ENCODE data around the gene SEMA4C.

The SEMA4C gene

GRCh38 chr2:96907115-96908041, 37.5 kb upstream of the SEMA4C start:
- Histone ChIP-seq H2AFZ (ENCODE audit: low read length) (peak overlapping the region; percentile 92), H4K8ac (ENCODE audit: low read depth, low read length) (no peak overlapping the region), H3K4ac (ENCODE audit: low read length) (peak overlapping the region; percentile 71), H3K18ac (ENCODE audit: low read length) (peak overlapping the region; percentile 94), H3K9me3 (replicated peaks in 1 of 2; ENCODE audit: control insufficient read depth in 2 of 2, insufficient read depth in 1 of 2, low read depth in 1 of 2, low read length in 2 of 2) (no peaks in the 10 kb centered on the region), H2BK15ac (ENCODE audit: low read length) (peak overlapping the region; percentile 71), H3K4me1 (ENCODE audit: control insufficient read depth in 2 of 2, insufficient read depth in 1 of 2, low read depth in 1 of 2, low read length in 2 of 2) (peaks cover 19 to 21% of the 10 kb centered on the region in 2 donors), H3K4me3 (ENCODE audit: low read length in 2 of 2) (peak overlapping the region; percentile 39 to 47), H3K36me3 (replicated peaks in 1 of 2; ENCODE audit: control insufficient read depth in 2 of 2, insufficient read depth in 2 of 2, low read length in 2 of 2) (no peaks in the 10 kb centered on the region), H3K27ac (replicated peaks; ENCODE audit: low read length) (peak overlapping the region; percentile 87), H2BK12ac (ENCODE audit: low read length) (peak overlapping the region; percentile 98), H3K23ac (ENCODE audit: low read depth, low read length, poor library complexity) (peak overlapping the region; percentile 49), H2BK5ac (ENCODE audit: low read length) (peak overlapping the region; percentile 77), H2AK5ac (ENCODE audit: low read depth, low read length) (peak overlapping the region; percentile 36), H3K9ac (ENCODE audit: low read depth, low read length, poor library complexity) (no peak overlapping the region), H4K91ac (ENCODE audit: low read depth, low read length, poor library complexity) (peak overlapping the region; percentile 77), H3K27me3 (ENCODE audit: control insufficient read depth in 3 of 3, insufficient read depth in 3 of 3, low read depth in 1 of 3, low read length in 3 of 3) (no peaks in the 10 kb centered on the region), H3K14ac (ENCODE audit: low read length) (no peak overlapping the region), H2BK120ac (ENCODE audit: low read depth, low read length) (peak overlapping the region; percentile 73), H3K79me1 (ENCODE audit: low read depth, low read length) (no peaks in the 10 kb centered on the region), H3K4me2 (ENCODE audit: insufficient read depth, low read length, poor library complexity, severe bottlenecking) (peak overlapping the region; percentile 55)
- WGBS, 2 donors (ENCODE audit: extremely low coverage in 2 of 2, insufficient read length in 2 of 2, insufficient replicate concordance in 1 of 2) = no CpG with 5 or more reads among the region's 21 CpGs
- peak; percentile 71 for DNase-seq (ENCODE audit: low spot score)

GRCh38 chr2:96906729-96907114, 36.8 kb upstream of the SEMA4C start:
- DNase-seq (ENCODE audit: low spot score) = peak; percentile 49
- peak overlapping the region; percentile 77 for H2BK5ac ChIP-seq (ENCODE audit: low read length)
- peak overlapping the region; percentile 92 for H2AFZ ChIP-seq (ENCODE audit: low read length)
- H3K4me1 ChIP-seq (ENCODE audit: control insufficient read depth in 2 of 2, insufficient read depth in 1 of 2, low read depth in 1 of 2, low read length in 2 of 2) = peaks cover 15 to 17% of the 10 kb centered on the region in 2 donors
- no CpG with 5 or more reads among the region's 13 CpGs for WGBS, 2 donors (ENCODE audit: extremely low coverage in 2 of 2, insufficient read length in 2 of 2, insufficient replicate concordance in 1 of 2)
- H3K27ac ChIP-seq (replicated peaks; ENCODE audit: low read length) = peak overlapping the region; percentile 87
- H3K23ac ChIP-seq (ENCODE audit: low read depth, low read length, poor library complexity) = no peak overlapping the region
- H2BK15ac ChIP-seq (ENCODE audit: low read length) = peak overlapping the region; percentile 40
- H3K14ac ChIP-seq (ENCODE audit: low read length) = no peak overlapping the region
- H3K9me3 ChIP-seq (replicated peaks in 1 of 2; ENCODE audit: control insufficient read depth in 2 of 2, insufficient read depth in 1 of 2, low read depth in 1 of 2, low read length in 2 of 2) = no peaks in the 10 kb centered on the region
- H2AK5ac ChIP-seq (ENCODE audit: low read depth, low read length) = peak overlapping the region; percentile 36
- H3K79me1 ChIP-seq (ENCODE audit: low read depth, low read length) = no peaks in the 10 kb centered on the region
- peak overlapping the region in 1 of 2 donors; percentile 39 for H3K4me3 ChIP-seq (ENCODE audit: low read length in 2 of 2)
- H4K8ac ChIP-seq (ENCODE audit: low read depth, low read length) = no peak overlapping the region
- no peak overlapping the region for H3K9ac ChIP-seq (ENCODE audit: low read depth, low read length, poor library complexity)
- no peaks in the 10 kb centered on the region for H3K36me3 ChIP-seq (replicated peaks in 1 of 2; ENCODE audit: control insufficient read depth in 2 of 2, insufficient read depth in 2 of 2, low read length in 2 of 2)
- no peak overlapping the region for H3K4ac ChIP-seq (ENCODE audit: low read length)
- peak overlapping the region; percentile 82 for H3K18ac ChIP-seq (ENCODE audit: low read length)
- peak overlapping the region; percentile 76 for H2BK120ac ChIP-seq (ENCODE audit: low read depth, low read length)
- peak overlapping the region; percentile 30 for H3K4me2 ChIP-seq (ENCODE audit: insufficient read depth, low read length, poor library complexity, severe bottlenecking)
- no peak overlapping the region for H4K91ac ChIP-seq (ENCODE audit: low read depth, low read length, poor library complexity)
- H2BK12ac ChIP-seq (ENCODE audit: low read length) = peak overlapping the region; percentile 25
- no peaks in the 10 kb centered on the region for H3K27me3 ChIP-seq (ENCODE audit: control insufficient read depth in 3 of 3, insufficient read depth in 3 of 3, low read depth in 1 of 3, low read length in 3 of 3)

GRCh38 chr2:96903815-96904214, 33.9 kb upstream of the SEMA4C start:
- no peak overlapping the region for H4K91ac ChIP-seq (ENCODE audit: low read depth, low read length, poor library complexity)
- H2BK5ac ChIP-seq (ENCODE audit: low read length) = no peak overlapping the region
- no peak overlapping the region for H3K14ac ChIP-seq (ENCODE audit: low read length)
- peaks cover 14 to 17% of the 10 kb centered on the region in 2 donors for H3K4me1 ChIP-seq (ENCODE audit: control insufficient read depth in 2 of 2, insufficient read depth in 1 of 2, low read depth in 1 of 2, low read length in 2 of 2)
- H3K36me3 ChIP-seq (replicated peaks in 1 of 2; ENCODE audit: control insufficient read depth in 2 of 2, insufficient read depth in 2 of 2, low read length in 2 of 2) = no peaks in the 10 kb centered on the region
- DNase-seq (ENCODE audit: low spot score) = no peak
- peaks cover 0 to 2% (median 0%) of the 10 kb centered on the region in 3 experiments for H3K27me3 ChIP-seq (ENCODE audit: control insufficient read depth in 3 of 3, insufficient read depth in 3 of 3, low read depth in 1 of 3, low read length in 3 of 3)
- no peak overlapping the region for H2BK12ac ChIP-seq (ENCODE audit: low read length)
- no peak overlapping the region for H2BK15ac ChIP-seq (ENCODE audit: low read length)
- H3K9ac ChIP-seq (ENCODE audit: low read depth, low read length, poor library complexity) = no peak overlapping the region
- peak overlapping the region; percentile 77 for H2AFZ ChIP-seq (ENCODE audit: low read length)
- H2AK5ac ChIP-seq (ENCODE audit: low read depth, low read length) = peak overlapping the region; percentile 32
- H3K79me1 ChIP-seq (ENCODE audit: low read depth, low read length) = no peaks in the 10 kb centered on the region
- H4K8ac ChIP-seq (ENCODE audit: low read depth, low read length) = no peak overlapping the region
- H3K4me2 ChIP-seq (ENCODE audit: insufficient read depth, low read length, poor library complexity, severe bottlenecking) = no peak overlapping the region
- WGBS, 2 donors (ENCODE audit: extremely low coverage in 2 of 2, insufficient read length in 2 of 2, insufficient replicate concordance in 1 of 2) = no CpG with 5 or more reads among the region's 7 CpGs
- H3K9me3 ChIP-seq (replicated peaks in 1 of 2; ENCODE audit: control insufficient read depth in 2 of 2, insufficient read depth in 1 of 2, low read depth in 1 of 2, low read length in 2 of 2) = no peaks in the 10 kb centered on the region
- H3K23ac ChIP-seq (ENCODE audit: low read depth, low read length, poor library complexity) = no peak overlapping the region
- H3K27ac ChIP-seq (replicated peaks; ENCODE audit: low read length) = no peak overlapping the region
- no peak overlapping the region for H3K4me3 ChIP-seq (ENCODE audit: low read length in 2 of 2)
- H3K4ac ChIP-seq (ENCODE audit: low read length) = no peak overlapping the region
- H2BK120ac ChIP-seq (ENCODE audit: low read depth, low read length) = no peak overlapping the region
- no peak overlapping the region for H3K18ac ChIP-seq (ENCODE audit: low read length)

- H2BK5ac ChIP-seq (ENCODE audit: low read length) = no peak overlapping the region
- no peak overlapping the region for H2BK120ac ChIP-seq (ENCODE audit: low read depth, low read length)
- H3K9me3 ChIP-seq (replicated peaks in 1 of 2; ENCODE audit: control insufficient read depth in 2 of 2, insufficient read depth in 1 of 2, low read depth in 1 of 2, low read length in 2 of 2) = no peaks in the 10 kb centered on the region
- no peak overlapping the region for H4K8ac ChIP-seq (ENCODE audit: low read depth, low read length)
- H3K14ac ChIP-seq (ENCODE audit: low read length) = no peak overlapping the region
- H2BK15ac ChIP-seq (ENCODE audit: low read length) = no peak overlapping the region
- H3K27ac ChIP-seq (replicated peaks; ENCODE audit: low read length) = no peak overlapping the region
- no peak overlapping the region for H3K23ac ChIP-seq (ENCODE audit: low read depth, low read length, poor library complexity)
- no peak overlapping the region for H3K4ac ChIP-seq (ENCODE audit: low read length)
- no peak overlapping the region for H3K4me2 ChIP-seq (ENCODE audit: insufficient read depth, low read length, poor library complexity, severe bottlenecking)
- no peak overlapping the region for H3K18ac ChIP-seq (ENCODE audit: low read length)
- no peaks in the 10 kb centered on the region for H3K36me3 ChIP-seq (replicated peaks in 1 of 2; ENCODE audit: control insufficient read depth in 2 of 2, insufficient read depth in 2 of 2, low read length in 2 of 2)
- H3K79me1 ChIP-seq (ENCODE audit: low read depth, low read length) = no peaks in the 10 kb centered on the region
- no peak overlapping the region for H3K4me3 ChIP-seq (ENCODE audit: low read length in 2 of 2)
- peaks cover 0 to 4% (median 0%) of the 10 kb centered on the region in 3 experiments for H3K27me3 ChIP-seq (ENCODE audit: control insufficient read depth in 3 of 3, insufficient read depth in 3 of 3, low read depth in 1 of 3, low read length in 3 of 3)
- H2AK5ac ChIP-seq (ENCODE audit: low read depth, low read length) = peak overlapping the region; percentile 32
- H2BK12ac ChIP-seq (ENCODE audit: low read length) = no peak overlapping the region
- H4K91ac ChIP-seq (ENCODE audit: low read depth, low read length, poor library complexity) = peak overlapping the region; percentile 61
- no peak for DNase-seq (ENCODE audit: low spot score)
- WGBS, 2 donors (ENCODE audit: extremely low coverage in 2 of 2, insufficient read length in 2 of 2, insufficient replicate concordance in 1 of 2) = no CpG with 5 or more reads among the region's 7 CpGs
- peaks cover 14 to 17% of the 10 kb centered on the region in 2 donors for H3K4me1 ChIP-seq (ENCODE audit: control insufficient read depth in 2 of 2, insufficient read depth in 1 of 2, low read depth in 1 of 2, low read length in 2 of 2)
- no peak overlapping the region for H3K9ac ChIP-seq (ENCODE audit: low read depth, low read length, poor library complexity)
- peak overlapping the region; percentile 77 for H2AFZ ChIP-seq (ENCODE audit: low read length)
Observed at GRCh38 chr2:96903318-96903717, 33.4 kb upstream of the SEMA4C start.
